Mesenteric fat pad (tissue), 1 donor: ENCODE data around the gene NEIL1. TPM values are rescaled to one million over a fixed set of nuclear protein-coding genes. Genes with fewer than 3 reads are reported as not detected.
"Not testable (repeated sequence)": the region's sequence is repeated elsewhere in the genome, so short reads cannot be mapped to it uniquely, and the experiment has no call there.

ENCODE experiments used
- DNase-seq: peaks from one replicate; pipeline ENCODE4 v3.0.0-alpha.2; 2020; ENCODE audit warnings: low spot score
- microRNA-seq: library from miRNA; unstranded; fragments of <30 nt; microRNA quantifications from one replicate; pipeline ENCODE4 v1.2.0, GENCODE V29; 2020; ENCODE audit warnings: borderline number of aligned reads
- total RNA-seq: library from RNA; stranded (reverse); fragmentation: NEBNext Ultra II Directional; extraction: Animal tissue kit (Norgen Biotek cat#: 25700); gene quantifications from one replicate; pipeline ENCODE4 v1.2.1, GENCODE V29; 2021
- donor health status: DM: yes; HTN: yes; CAD: no.

NEIL1 gene
- total RNA-seq, 1 donor from 2014 or later: 17.9 TPM

GRCh38 chr15:75371901-75372688, 25.3 kb downstream of the NEIL1 start:
- no peak for DNase-seq

DNA sequence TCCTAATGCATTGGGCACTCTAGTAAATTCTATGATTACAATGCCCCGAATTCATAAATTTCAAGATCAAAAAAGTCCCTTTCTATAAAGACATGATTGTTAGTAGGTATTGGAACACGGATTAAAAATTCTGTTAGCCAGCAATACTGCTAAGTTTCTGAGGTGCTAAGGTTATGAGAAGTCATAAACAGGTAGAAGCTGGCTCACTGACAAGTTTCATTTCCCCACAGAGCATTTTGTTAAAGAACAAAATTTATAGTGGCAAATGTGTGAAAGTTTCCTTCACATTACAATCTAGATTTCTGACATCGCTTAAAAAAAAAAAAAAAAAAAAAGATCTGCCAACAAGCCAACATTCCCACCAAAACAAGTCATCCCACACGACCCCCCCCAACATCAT, 33.9 kb downstream of the NEIL1 start:
- DNase-seq: no peak

- not testable (repeated sequence) for DNase-seq
Observed at GRCh38 chr15:75383986-75384385, 37.1 kb downstream of the NEIL1 start.

- no peak for DNase-seq
Observed at GRCh38 chr15:75389791-75390382, 43.0 kb downstream of the NEIL1 start.

DNA sequence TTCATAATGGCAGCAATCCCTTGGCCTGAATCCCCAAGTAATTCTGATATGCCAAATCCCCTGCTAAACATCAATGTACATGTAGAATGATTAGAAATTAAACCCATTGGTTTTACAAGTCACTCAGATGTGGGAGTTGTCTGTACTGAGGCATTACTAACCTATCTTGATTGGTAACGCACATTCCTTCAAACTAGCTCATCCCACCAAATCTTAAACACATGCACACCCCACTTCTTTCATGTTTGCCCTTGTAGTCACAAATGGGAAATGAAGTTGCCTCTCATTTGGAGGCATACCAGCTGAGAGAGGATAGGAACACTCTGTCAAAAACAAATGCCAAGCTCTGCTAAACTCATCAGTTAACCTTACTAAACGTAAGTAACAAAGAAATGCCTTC, 50.7 kb downstream of the NEIL1 start:
- no peak for DNase-seq

- DNase-seq: no peak
Observed at GRCh38 chr15:75403892-75404291, 57.1 kb downstream of the NEIL1 start.

Small RNAs within 50 kb of the gene (microRNA-seq; reads per million reads assigned to microRNA genes)
- not detected for gene MIR631

Other genes starting within 250 kb of the NEIL1 start
- 31.7 TPM for gene C15orf39, start 145.2 kb upstream of the NEIL1 start, total RNA-seq
- not detected for gene GOLGA6C, start 88.7 kb upstream of the NEIL1 start, total RNA-seq
- gene GOLGA6D, start 64.2 kb upstream of the NEIL1 start, total RNA-seq: not detected
- gene COMMD4, start 11.0 kb upstream of the NEIL1 start, total RNA-seq: 41.5 TPM
- 208 TPM for gene MAN2C1, start 21.6 kb downstream of the NEIL1 start, total RNA-seq
- gene SIN3A, start 104.7 kb downstream of the NEIL1 start, total RNA-seq: 41.9 TPM
- gene PTPN9, start 232.3 kb downstream of the NEIL1 start, total RNA-seq: 20.5 TPM